Raji (cell line): ENCODE results near the gene GSDMA.

Experiments used
- POLR2A ChIP-seq: IDR thresholded peaks from 2 replicates; pipeline ENCODE4 v1.6.1; 2011; ENCODE audit warnings: low read depth, low read length, control low read depth; ENCODE audit not compliant: insufficient read depth

The GSDMA gene

DNA sequence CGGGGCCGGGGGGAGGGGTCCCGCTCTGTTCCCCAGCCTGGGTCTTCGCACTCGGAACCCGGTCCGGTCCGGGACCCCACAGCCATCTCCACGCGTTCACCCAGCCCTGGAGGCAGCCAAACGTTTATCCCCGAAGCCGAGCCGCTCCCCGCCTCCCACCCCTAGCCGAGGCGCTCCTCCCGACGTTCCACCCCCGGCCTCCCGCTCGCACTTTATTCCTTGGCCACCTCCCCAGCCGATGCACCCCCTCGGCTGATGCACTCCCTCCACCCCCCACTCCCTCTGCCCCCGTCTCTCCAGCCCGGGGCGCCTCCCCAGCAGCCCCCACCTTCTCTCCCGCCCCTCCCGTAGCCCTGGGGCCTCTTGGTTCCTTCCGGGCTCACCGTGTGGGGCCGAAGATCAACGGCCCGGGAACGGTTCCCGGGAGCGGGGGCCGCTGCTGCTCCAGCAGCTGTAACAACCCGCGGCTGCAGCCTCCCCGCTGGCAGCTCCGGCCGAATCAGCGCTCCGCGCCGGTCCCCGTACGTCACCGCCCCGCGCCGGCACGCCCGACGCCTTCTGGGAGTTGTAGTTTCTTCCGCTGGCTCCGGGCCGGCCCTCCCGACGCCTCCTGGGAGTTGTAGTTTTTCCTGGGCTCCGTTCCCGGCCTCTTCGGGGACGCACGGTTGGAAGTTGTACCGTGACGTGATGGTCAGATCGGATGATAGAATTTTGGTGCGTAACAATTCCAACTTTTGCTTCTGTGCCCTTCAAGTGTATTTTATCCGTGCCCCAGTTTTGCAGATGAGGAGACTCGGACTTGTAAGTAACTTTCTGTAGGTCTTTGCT is 35.5 kb upstream of the GSDMA start, which contains the start of the genes LRRC3C and ORMDL3:
Gene LRRC3C (plus strand): TSS at position 632 of the 828 bp plus-strand sequence. CDS start 13,792 bp downstream, outside the sequence.
Gene ORMDL3 (minus strand): TSS at position 501 of the 828 bp plus-strand sequence. CDS start 3,398 bp downstream, outside the sequence.
- TF ChIP-seq POLR2A = peak; percentile 68

DNA sequence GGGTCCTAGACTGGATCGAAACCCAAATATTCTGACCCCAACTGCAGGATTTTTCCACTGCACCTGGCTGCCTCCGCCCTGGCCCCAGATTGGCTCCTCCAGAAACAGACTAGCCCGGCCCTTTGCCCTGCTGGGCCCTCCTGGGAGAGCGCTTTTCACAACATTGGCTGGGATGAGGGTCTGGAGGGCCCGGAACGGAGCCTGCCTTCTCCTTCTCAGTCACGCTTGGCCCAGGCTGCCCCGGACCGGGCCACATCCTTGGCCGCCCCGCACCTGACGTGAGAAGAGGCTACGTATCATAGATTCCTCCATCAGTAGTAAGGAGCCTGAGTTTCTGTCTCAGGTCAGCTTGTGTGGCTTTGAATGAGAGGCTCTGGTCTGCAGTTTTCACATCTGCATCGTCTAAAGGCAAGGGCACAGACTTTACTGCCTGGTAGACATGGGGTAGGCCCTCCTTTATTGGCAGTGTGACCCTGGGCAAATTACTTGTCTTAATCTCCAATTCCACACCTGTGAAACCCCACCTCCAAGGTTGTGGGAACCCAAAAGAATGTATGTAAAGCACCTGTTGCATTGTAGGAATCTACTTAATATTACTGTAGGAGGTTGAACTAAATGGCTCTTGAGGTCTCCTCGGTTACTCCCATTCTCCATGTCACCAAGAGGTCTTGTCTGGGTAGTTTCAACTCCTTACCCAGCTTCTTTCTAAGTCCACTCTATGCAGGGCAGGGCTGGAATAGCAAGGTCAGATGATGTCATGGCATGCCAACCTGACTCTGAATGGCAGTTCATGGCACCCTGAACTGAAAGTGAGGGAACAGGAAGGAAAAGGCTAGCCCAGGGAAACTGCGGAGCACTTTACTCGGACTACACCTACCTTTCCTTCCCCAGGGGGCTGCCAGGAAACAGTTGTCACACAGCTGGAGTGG is 34.6 kb upstream of the GSDMA start:
- TF ChIP-seq POLR2A = no peak

DNA sequence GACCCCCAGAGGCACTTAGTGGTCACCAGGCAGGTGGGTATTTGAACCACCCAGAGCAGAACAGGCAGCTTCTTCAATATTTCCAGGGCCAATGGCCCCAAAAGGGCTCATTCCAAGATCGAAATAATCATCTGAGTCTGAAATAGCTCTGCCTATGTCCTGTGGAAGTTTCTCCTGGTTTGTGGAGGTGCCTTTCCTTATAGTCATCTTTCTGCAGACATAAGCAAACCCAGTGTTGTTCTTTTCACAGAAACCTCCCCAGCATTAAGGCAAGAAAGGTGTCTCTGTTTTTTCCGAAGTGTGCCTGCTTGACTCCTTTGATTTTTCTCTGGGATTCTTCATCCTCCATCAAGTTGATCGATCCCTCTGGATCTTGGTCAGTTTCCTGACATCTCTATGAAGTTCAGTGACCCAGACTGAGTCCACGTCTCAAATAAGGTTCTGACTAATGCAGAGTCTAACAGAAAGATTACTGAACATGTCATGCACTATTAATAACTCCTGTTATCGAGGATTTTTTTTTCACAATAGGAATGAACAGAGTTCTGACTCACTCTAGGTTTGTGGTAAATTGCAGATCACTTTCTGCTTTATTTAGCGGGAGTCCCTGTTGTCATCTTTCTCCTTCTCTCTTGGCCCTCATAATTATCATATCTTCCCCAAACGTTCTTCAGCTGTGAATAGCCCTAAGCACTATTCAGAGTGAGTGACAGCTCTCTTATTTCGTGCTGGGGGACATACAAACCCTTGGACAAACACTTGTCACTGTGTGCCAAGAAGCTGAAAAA is 33.8 kb upstream of the GSDMA start:
- TF ChIP-seq POLR2A = no peak

DNA sequence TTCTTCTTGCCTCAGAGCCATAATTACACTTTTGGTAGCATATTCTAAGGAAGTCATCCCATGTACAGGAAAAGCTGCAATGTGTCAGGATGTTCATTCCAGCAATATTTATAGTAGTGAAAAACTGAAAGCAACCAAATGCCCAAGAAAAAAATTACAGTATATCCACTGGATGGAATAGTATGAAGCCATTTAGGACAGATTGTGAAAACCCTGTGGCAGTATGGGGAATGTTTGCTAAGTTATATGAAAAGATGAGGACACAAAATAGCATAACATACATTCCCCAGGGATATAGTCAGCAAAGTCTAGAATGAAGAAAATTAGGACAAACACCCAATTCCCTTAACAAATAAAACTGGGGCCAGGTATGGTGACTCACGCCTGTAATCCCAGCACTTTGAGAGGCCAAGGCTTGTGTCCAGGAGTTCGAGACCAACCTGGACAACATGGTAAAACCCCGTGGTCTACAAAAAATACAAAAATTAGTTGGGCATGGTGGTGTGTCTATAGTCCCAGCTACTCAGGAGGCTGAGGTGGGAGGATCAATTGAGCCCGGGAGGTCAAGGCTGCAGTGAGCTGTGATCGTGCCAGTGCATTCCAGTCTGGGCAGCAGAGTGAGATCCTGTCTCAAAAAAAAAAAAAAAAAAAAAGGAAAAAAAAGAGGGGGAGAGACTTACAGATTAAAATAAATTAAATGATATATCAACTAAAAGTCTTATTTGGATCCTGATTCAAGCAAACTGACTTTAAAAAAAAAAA is 33.0 kb upstream of the GSDMA start:
- TF ChIP-seq POLR2A = no peak

DNA sequence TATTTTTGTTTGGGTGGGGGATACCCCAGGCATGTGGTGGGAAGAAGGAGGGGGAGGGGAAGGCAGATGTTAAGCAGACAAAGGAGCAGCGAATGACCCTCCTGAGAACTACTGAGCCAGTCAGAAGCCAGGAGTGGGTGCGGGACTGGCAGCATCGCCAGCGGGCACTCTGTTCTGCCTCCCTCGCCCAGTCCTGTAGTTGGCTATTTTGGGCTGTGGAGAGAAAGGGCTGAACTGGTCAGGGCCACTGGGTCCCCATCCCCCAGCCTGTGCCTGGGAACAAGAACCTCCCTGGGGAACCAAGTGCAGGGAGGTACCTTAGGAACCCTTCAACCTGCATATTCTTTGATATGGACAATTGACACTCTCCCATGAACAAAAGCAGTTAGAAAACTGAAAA is 28.9 kb upstream of the GSDMA start:
- no peak for TF ChIP-seq POLR2A

DNA sequence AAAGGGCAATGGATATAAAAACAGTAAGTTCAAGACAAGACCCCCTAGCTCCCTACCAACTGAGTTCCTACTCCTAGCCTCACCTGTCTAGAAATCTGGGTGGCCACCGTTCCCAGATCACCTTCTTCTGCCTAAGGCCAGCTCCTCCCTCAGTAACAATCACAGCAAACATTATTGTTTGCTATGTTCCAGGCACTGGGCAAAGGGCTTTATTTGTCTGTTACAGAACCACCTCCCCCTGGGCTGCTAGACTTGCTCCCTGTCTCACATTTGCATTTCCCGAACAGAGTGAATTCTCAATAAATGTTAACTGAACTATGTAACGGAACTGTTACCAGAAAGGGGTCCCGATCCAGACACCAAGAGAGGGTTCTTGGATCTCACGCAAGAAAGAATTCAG is 28.5 kb upstream of the GSDMA start:
- no peak for TF ChIP-seq POLR2A

DNA sequence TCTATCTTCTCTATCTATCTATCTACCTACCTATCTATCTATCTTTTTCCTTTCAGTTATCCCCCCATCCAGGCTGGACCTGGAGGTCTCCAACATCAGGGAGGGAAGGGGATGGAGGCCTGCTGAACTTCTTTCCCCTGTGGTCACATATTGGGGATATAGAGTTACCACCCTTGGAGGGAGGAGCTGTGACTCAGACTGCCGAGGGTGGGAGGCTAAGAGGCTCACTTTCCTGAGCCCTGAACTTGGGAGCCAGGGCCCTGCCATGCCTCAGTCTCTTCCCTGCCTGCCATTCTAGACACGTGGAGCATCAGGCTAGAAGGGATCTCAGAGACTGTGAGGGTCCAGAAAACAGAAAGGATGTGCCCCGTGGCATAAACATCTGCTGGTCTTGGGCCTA is 26.9 kb upstream of the GSDMA start:
- TF ChIP-seq POLR2A = no peak

DNA sequence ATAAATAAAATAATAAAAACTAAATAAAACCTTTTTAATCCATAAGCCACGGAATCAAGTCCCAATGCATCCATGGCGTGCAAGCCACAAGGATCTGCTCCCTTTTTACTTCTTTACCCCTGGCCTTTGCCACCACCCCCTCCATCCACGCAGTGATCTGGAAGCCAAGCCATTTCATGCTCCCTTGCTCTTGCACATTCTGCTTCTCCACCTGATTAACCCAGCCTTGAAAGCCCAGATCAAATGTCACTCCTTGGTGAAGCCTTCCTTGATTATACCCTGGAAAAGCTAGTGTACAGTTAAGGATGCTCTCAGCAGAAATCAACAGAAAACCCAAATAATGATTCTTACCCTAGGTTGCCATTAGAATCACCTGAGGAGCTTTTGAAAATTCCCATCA is 25.4 kb upstream of the GSDMA start:
- no peak for TF ChIP-seq POLR2A

DNA sequence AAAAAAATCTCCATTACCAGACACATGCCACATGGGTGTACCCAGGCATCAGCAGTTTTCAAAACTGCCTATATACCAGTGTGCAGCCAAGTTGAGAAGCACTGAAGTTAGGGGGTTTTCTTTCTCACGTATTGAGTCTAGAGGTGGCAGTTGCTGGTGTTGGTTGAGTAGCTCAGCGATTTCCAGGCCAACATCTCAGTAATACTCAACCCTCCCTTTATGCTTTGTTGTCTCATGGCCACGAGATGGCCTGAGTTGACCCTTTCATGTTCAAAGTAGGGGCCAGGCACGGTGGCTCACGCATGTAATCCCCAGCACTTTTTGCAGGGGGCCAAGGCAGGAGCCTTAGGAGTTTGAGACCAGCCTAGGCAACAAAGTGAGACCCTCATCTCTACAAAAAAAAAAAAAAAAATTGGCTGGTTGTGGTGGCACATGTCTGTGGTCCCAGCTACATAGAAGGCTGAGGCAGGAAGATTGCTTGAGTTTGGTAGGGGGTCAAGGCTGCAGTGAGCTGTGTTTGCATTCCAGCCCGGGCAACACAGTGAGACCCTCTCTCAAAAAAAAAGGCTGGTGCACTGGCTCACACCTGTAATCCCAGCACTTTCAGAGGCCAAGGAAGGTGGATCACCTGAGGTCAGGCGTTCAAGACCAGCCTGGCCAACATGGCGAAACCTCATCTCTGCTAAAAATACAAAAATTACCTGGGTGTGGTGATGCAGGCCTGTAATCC is 24.5 kb upstream of the GSDMA start:
- TF ChIP-seq POLR2A = no peak

DNA sequence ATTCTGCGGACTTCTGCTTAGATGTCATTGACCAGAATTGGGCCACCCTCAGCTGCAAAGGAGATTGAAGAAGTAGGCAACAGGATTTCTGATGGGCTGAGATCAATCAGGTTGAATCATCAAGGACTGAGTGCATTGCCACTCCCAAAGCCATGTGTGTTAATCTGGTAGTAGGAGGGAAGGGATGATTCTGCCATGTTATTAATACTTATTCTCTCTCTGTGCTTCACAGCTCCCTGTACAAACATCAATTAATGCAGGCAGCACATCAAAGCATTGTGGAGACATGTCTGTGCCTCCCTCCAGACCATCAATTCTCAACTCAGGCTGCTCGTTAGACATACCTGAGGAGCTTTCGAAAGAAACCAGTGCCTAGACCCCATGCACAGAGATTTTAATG is 23.7 kb upstream of the GSDMA start:
- no peak for TF ChIP-seq POLR2A

DNA sequence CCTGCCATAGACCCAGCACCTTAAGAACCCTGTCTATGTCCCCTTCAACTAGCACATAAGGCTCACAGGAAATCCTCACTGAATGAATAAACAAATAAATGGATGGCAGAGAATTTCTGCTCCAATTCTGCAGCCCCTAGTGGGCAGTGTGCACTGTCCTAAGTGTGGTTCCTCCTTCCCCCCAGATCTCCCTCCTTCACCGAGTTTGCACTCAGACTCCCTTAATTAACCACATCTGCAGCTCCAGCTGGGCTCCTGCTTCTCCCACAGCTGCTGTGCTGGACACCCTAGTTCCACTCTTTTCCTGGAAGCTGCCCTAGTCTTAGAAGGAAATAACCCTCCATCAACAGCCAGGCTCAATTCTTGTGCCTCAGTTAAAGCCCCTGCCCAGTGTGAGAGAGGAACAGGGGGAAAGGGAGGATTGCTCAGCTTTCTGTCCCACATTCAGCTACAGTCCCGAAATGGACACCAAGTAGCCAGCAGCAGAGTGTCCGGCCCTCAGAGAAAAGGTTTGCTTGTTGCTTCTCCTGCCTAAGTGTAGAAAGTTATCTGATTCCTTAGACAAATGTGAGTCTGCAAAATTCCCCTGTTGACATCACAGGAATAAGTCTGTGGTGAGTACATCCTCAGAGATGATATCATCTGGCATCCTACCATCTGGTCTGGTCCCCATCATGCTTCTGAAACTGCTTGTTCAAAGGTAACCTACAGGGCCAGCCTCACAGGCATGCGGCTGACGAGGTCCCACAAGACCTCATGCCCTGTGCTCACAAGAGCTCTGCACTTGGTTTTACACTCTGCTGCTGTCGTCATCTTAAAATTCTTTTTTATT is 23.0 kb upstream of the GSDMA start:
- no peak for TF ChIP-seq POLR2A

DNA sequence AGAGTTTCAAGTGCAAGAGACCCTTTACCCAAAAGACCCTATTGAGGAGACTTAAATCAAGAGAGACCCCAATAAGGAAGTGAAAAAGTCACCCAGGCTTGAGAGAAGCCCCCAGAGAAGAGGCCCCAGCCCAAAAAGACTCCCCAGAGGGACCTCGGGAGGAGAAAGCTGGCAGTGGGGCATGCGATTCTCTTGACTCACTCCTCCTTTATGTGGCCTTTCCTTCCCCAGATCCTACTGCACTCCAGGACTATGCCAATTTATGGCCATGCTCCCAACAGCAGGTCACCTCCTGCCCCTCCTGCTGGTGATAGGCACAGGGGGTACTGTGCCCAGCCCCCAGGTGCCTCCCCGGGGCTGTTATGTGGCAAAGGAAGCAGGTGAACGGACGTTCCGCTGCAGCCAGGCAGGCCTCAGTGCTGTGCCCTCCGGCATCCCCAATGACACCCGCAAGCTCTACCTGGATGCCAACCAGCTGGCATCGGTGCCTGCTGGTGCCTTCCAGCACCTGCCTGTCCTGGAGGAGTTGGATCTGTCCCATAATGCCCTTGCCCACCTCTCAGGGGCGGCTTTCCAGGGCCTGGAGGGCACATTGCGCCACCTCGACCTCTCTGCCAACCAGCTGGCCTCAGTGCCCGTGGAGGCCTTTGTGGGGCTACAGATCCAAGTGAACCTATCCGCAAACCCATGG is 19.0 kb upstream of the GSDMA start:
- TF ChIP-seq POLR2A = no peak
